GM19043 (cell line): ENCODE data around the gene PLCG2.

ENCODE experiments used
- ATAC-seq: cut with Tn5 transposase; IDR thresholded peaks from one replicate; pipeline ENCODE4 v1.9.1; 2021; ENCODE audit warnings: low read depth; ENCODE audit not compliant: unreplicated experiment

PLCG2 gene

GRCh38 chr16:81902025-81902424 is 122.9 kb downstream of the PLCG2 start:
- ATAC-seq, result no peak

DNA sequence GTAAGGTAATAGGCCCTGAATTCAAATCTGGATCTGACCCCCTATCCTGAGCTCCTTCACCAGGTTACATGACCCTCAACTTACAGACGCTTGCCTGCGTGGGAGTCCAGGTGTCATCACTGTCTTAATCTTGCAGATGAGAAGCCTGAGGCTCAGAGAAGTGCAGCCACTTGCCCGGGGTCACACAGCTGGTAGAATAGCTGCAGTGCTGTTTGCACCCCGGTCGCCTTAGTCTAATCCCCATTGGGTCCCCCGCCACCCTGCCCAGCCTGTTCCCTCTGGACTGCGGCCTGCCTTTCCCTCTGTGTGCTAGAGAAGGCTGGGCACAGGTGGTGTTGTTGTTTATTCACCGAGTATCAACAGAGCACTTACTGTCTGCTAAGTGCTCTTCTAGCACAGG is 125.2 kb downstream of the PLCG2 start:
- no peak for ATAC-seq

GRCh38 chr16:81905277-81905676 is 126.2 kb downstream of the PLCG2 start:
- no peak for ATAC-seq

- ATAC-seq, result no peak
Measured at GRCh38 chr16:81907681-81908080, 128.6 kb downstream of the PLCG2 start.

DNA sequence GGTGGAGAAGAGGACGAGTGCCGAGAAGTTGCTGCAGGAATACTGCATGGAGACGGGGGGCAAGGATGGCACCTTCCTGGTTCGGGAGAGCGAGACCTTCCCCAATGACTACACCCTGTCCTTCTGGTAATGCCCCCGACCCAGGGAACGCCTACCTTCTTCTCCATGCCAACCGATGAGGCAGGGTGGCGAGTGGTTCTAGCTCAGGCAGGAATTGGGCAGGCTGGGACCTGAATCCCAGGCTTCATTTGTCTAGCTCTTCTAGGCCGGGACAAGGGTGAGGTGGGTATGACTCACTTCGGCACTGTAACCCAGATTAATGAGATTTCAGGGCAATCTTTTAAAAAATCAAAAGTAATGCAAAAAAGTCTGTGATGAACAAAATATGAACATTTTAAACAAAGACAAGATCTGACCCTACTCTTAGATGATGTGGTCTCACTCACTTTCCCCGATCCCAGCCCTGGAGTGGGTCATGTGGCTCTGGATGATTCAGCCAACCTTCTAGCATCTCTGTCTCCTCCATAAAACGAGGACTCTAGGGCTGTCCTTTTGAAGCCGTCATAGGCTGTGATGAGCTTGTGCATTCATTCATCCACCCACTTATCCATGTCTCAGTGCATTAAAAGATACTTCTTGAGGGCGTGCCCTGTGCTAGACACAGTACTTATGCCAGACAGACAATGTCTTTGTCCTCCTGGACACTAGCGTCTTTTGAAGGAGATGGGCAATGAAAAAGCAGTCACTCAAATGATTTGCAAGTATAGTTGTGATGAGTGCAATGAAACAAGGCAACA is 129.6 kb downstream of the PLCG2 start:
- ATAC-seq, result no peak

DNA sequence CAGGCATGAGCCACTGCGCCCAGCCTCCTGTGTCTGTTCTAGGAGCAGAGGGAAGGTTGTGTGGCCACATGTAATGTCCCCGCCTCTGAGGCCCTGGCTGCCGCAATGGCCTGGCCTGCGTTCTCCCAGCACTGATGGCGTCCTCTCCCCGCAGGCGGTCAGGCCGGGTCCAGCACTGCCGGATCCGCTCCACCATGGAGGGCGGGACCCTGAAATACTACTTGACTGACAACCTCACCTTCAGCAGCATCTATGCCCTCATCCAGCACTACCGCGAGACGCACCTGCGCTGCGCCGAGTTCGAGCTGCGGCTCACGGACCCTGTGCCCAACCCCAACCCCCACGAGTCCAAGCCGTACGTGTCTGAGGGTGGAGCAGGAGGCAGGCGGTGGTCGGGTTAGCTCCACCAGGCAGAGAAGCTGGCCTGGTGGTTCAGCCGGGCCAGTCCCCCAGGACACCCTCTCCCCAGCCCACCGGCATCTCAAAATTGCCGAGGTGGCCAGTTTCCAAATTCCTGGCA is 131.3 kb downstream of the PLCG2 start:
- no peak for ATAC-seq

GRCh38 chr16:81912395-81912794 is 133.3 kb downstream of the PLCG2 start:
- no peak for ATAC-seq

DNA sequence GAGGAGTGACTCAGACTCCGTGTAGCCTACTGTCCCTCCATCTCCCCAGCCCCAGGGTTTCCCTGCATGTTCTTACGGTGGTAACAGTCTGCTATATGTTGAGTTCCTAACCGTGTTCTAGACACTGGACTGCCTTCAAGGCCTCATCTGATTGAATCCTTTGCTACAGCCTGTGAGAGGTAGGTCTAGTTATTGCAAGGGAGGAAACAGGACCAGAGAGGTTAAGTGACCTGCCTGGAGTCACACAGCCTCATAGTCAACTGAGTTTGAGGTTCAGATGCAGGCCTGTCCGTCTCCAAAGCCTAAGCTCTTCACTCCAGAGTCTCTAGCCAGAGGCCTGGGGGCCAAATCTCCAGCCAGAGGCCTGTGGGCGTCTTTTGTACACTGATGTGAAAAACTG is 134.1 kb downstream of the PLCG2 start:
- no peak for ATAC-seq

DNA sequence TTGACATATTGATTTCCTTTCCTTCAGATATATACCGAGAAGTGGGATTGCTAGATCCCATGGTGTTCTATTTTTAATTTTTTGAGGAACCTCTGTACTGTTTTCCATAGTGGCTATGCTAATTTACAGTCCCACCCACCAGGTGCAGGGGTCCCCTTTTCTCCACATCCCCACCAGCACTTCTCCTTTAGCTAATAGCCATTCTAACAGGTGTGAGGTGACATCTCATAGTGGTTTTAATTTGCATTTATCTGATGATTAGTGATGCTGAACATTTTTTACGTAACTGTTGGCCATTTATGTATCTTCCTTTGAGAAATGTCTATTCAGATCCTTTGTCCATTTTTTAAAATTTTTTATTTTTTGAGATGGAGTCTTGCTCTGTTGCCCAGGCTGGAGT is 138.3 kb downstream of the PLCG2 start:
- ATAC-seq, result no peak

DNA sequence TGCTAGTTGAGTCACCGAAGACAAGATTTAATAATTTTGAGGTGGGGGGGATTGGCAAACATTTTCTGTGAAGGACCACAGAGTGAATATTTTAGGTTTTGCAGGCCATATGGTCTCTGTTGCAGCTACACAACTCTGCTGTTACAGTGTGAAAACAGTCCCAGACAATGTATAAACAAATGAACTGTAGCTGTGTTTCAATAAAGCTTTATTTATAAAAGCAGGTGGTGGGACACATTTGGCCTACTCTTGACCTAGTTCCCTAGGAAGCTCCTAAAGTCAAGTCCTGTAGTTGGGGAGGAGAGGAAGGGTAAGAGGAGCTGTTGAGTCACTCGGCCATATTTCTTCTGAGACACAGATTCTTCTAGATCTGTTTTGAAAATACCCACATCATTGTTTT is 139.8 kb downstream of the PLCG2 start:
- no peak for ATAC-seq

DNA sequence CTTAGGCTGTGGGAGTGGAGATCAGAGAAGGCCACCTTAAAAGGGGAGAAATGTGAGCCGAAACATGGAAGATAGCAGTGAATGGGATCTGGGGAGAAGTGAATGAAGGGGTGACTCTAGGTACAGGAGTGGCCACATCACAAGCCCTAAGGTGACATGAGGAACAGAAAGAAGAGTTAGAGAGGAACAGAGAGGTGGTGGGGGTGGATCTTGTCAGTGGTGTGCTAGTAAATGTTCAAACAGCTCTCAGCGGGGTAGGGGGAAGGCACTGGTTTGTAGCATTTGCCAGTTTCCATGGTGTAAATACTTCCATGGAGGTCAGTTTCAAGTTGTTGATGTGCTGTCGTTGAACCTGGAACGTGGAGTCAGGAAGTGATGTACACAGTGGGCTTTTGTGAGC is 141.4 kb downstream of the PLCG2 start:
- ATAC-seq, result no peak

DNA sequence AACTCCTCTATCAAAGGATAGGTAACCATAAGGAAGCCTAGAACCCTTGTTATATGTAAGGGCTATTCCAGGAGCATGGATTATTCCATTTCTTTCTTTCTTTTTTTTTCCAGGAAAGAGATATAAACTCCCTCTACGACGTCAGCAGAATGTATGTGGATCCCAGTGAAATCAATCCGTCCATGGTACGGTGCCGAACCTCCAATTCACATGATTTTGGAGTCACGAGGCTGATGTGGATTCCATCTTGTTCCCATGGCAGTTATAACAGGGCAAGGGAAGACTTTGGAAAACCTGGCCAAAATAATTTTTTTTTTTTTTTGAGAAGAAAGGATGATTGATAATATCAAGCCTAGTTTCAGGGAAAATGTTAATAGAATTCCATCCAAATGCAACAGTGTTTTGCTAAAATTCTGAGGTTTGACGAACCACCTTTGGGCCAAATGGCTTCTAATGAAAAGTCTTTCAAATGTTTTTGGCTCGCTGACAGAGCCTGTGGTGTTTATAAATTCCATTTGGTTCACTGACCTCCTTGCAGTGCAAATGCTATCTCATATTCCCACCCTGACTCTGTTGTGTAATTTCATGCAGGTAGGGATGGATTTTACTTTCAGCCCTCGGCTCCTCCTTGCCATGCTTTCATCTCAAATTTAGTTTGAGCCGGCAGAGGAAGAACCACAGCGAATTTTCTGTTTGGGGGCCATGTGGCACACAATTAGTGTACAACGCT is 142.2 kb downstream of the PLCG2 start:
- ATAC-seq, result no peak

- no peak for ATAC-seq
Measured at GRCh38 chr16:81921843-81922584, 142.9 kb downstream of the PLCG2 start.

DNA sequence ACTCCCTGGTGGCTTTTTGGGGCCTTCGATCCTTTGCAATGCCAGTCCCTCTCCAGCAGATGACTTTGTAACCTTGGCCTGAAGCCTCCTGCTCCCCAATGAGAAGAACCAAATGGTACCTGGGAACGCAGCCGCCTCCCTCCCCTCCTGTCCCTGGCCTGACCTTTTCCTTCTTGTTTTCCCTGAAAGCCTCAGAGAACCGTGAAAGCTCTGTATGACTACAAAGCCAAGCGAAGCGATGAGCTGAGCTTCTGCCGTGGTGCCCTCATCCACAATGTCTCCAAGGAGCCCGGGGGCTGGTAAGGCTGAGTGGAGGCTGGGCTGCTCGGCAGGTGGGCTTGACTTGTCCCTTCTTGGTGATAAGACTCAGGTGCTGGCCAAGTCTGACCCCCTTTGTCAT is 144.2 kb downstream of the PLCG2 start:
- ATAC-seq, result no peak

DNA sequence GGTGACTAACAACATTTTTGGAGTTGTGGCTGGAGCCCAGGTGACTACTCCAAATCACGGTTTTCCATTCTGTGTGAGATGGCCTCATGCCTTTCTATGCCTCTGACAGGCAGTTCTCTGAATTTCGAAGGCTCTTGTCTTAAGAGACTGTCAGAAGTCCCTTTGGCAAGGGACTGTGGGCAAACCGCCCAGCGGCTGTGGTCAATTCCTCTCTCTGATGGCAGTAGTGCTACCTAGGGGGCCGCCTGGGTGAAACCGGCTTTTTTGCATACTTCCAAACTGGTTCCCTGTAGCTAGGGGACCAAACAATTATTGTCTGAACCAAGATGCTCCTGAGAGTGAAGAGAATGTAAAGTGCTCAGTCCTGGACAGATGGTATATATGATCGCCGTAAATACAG is 145.9 kb downstream of the PLCG2 start:
- ATAC-seq, result no peak

- no peak for ATAC-seq
Measured at GRCh38 chr16:81926036-81926435, 146.9 kb downstream of the PLCG2 start.

DNA sequence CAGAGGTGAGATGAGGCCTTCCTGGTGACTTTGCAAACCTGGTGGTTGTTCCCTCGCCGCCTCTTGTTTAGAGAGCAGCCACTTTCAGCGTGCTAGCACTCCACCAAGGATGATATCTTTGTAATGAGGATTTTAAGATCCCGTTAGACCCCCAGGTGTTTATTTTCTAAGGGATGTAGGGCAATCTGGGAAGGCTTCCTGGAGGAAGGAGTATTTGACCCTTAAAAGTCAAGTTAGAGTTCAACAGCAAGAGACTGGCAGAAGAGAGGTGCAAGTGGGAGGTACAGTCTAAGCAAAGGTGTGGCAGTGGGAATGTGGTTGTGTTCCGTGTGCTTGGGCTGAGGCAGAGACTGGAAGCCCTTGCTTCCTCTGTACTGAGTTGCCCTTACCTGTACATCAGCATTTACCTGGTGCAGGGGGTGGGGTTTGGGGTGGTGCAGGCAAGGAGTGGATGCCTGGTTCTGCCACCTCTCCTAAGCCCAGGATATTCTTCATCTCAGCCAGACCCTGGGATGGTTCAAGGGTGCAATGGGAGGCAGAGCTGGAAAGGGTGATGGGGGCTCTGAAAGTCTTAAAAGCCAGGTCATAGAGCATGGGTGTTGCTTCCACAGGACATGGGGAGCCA is 148.6 kb downstream of the PLCG2 start:
- no peak for ATAC-seq

- ATAC-seq, result no peak
Measured at GRCh38 chr16:81928271-81928918, 149.3 kb downstream of the PLCG2 start.

- ATAC-seq, result no peak
Measured at GRCh38 chr16:81928975-81929374, 149.9 kb downstream of the PLCG2 start.

DNA sequence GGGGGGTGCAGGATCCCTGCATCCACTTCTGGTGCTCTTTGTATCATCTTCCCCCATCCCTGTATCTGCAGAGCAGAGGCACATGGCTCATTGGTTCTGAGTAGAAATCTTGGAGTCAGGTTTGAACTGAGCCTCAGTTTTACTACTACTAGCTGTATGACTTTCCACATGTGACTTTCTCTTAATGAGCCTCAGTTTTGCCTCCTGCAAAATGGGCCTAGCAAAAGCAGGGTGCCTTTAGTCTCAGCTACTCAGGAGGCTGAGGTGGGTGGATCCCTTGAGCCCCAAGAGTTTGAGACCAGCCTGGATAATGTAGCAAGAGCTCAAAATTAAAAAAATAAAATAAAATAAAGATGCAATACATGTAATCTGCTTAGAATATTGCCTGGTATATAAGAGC is 150.8 kb downstream of the PLCG2 start:
- no peak for ATAC-seq
